GM19463 (cell line): ENCODE results near the gene STRN.

Experiments used
- ATAC-seq: cut with Tn5 transposase; IDR thresholded peaks from one replicate; pipeline ENCODE4 v1.9.1; 2021; ENCODE audit warnings: mild to moderate bottlenecking, moderate library complexity; ENCODE audit not compliant: unreplicated experiment

The STRN gene

DNA sequence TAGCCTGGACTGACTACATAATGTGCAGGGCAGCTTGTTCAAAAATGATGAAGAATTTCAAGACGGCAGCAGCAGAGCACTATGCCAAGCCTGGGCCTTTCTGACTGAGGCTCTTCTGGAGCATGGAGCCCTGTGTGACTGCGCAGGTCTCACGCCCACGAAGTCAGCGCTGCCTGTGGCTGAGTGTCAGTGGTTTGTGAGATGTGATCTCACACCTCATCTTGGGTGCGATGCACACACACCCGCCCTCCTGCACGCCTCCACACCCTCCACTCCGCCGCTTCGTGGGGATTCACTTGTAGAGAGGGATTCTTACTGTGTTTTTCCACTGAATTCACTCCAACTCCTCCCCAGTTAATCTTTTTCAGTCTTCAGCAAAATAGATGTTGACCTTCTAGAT is 166.0 kb downstream of the STRN start:
- no peak for ATAC-seq

DNA sequence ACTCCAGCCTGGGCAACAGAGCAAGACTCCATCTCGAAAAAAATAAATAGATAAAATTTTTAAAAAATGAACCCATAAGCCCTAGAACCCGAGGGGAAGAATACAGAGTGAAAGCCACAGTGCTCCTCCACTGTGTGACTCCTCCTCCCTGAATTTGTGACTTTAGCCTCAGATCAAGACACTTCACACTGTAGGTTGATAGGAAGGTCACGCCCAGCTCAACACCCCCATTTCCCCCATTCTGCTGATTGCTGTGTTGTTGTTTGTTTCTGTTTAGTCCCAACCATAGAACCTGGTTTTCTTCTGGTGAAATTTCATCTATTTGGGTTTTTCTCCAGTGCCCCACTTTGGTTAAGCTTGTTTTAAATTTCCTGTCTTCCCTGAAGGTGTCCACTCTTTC is 167.6 kb downstream of the STRN start:
- ATAC-seq: no peak

DNA sequence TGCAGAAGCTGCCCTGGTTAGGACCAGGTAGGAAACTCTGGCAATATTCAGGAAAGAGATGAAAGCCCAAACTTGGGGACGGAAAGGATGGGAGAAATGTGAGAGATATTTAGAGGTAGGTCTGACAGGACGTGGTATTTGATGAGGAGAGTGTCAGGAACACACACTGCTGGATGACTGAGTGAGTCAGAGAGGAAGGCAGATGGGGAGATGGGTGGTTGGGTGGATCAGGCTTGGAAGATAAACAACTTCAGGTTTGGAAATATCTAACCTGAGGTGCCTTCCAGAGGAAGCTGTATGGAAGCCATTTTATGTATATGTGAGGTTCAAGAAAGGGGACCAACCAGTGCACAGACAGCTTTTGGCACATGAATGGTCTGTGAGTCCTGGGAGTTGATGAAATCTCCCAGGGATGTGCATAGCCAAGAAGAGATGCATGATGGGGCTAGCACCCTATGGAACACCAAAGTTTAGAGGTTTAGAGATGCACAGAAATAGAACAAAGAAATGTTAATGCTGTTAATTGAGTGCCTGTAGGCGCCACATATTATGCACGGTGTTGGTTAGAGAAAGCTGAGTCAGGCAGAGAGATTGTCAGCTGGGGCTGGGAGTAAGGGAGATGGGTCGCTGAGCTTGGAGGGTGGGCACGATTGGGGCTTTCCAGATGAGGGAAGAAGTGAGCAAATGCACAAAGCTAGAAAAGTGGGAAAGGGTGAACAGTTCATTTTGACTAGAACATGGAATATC is 168.8 kb downstream of the STRN start:
- no peak for ATAC-seq
